ENCODE measurements around the gene ITIH3. TPM values are rescaled to one million over a fixed set of nuclear protein-coding genes. Genes with fewer than 3 reads are reported as not detected.

The ITIH3 gene
- total RNA-seq, 1 experiment from 2014 or later = 0.67 TPM

- Histone ChIP-seq H3K27me3 (ENCODE audit: control insufficient read depth, insufficient read depth, low read length) (no peaks in the 10 kb centered on the region), H3K36me3 (ENCODE audit: control insufficient read depth, insufficient read depth, low read length) (no peaks in the 10 kb centered on the region), H3K4me1 (ENCODE audit: control insufficient read depth, insufficient read depth, low read length) (no peaks in the 10 kb centered on the region), H3K9me3 (ENCODE audit: control insufficient read depth, insufficient read depth, low read depth, low read length) (no peaks in the 10 kb centered on the region), H3K27ac (ENCODE audit: low read length) (no peak overlapping the region), H3K4me3 (ENCODE audit: low read depth in 2 of 2, low read length in 2 of 2) (no peak overlapping the region)
- no peak for TF ChIP-seq SIN3A (IDR thresholded peaks at IDR 0.05; ENCODE audit: borderline replicate concordance, insufficient read depth, low read depth, low read length)
- TF ChIP-seq TCF7L2 (IDR thresholded peaks at IDR 0.05; ENCODE audit: low read depth, low read length) = no peak
- no peak for TF ChIP-seq POLR2AphosphoS5 (IDR thresholded peaks at IDR 0.05; ENCODE audit: low read depth, low read length)
- TF ChIP-seq CTCF (IDR thresholded peaks at IDR 0.05) = no peak
- no TSS peak for BruUV-seq (replicated peaks)
- in situ Hi-C loops (cut with HindIII; ENCODE audit: low pct_unique_long_range_greater_than_20kb, low sequenced_read_pairs) (no loop called here), intact Hi-C loops (cut with micrococcal nuclease; ENCODE audit: unreplicated experiment) (loop anchor here (10.0 kb wide), 1 partner anchor 79 kb away; no protein-coding TSS in a partner anchor)
- ChIA-PET POLR2A (no interaction called here), CTCF (no interaction called here)
- DNase-seq (ENCODE audit: low read depth, low spot score) (no peak), ATAC-seq (no peak)
Measured at GRCh38 chr3:52824037-52824436, 29.4 kb downstream of the ITIH3 start.

- in situ Hi-C loops (cut with HindIII; ENCODE audit: low pct_unique_long_range_greater_than_20kb, low sequenced_read_pairs) = no loop called here
- H3K4me1 ChIP-seq (ENCODE audit: control insufficient read depth, insufficient read depth, low read length) = peaks cover 6% of the 10 kb centered on the region
- H3K27me3 ChIP-seq (ENCODE audit: control insufficient read depth, insufficient read depth, low read length) = no peaks in the 10 kb centered on the region
- H3K36me3 ChIP-seq (ENCODE audit: control insufficient read depth, insufficient read depth, low read length) = no peaks in the 10 kb centered on the region
- CTCF ChIA-PET = no interaction called here
- no TSS peak for BruUV-seq (replicated peaks)
- no peak for TF ChIP-seq POLR2AphosphoS5 (IDR thresholded peaks at IDR 0.05; ENCODE audit: low read depth, low read length)
- TF ChIP-seq REST (IDR thresholded peaks at IDR 0.05; ENCODE audit: insufficient read depth in 1 of 2, low read depth in 2 of 2, low read length in 1 of 2) = no peak
- no peak for TF ChIP-seq SIN3A (IDR thresholded peaks at IDR 0.05; ENCODE audit: borderline replicate concordance, insufficient read depth, low read depth, low read length)
- no peak for TF ChIP-seq CTCF (IDR thresholded peaks at IDR 0.05)
- no peak for TF ChIP-seq TCF7L2 (IDR thresholded peaks at IDR 0.05; ENCODE audit: low read depth, low read length)
- H3K4me3 ChIP-seq (ENCODE audit: low read depth in 2 of 2, low read length in 2 of 2) = no peak overlapping the region
- no peak overlapping the region for H3K27ac ChIP-seq (ENCODE audit: low read length)
- DNase-seq (ENCODE audit: low read depth, low spot score) (no peak), ATAC-seq (no peak)
- no peaks in the 10 kb centered on the region for H3K9me3 ChIP-seq (ENCODE audit: control insufficient read depth, insufficient read depth, low read depth, low read length)
- intact Hi-C loops (cut with micrococcal nuclease; ENCODE audit: unreplicated experiment) = loop anchor here (10.0 kb wide), 1 partner anchor 83 kb away; no protein-coding TSS in a partner anchor
- POLR2A ChIA-PET = no interaction called here
Measured at GRCh38 chr3:52827441-52827840, 32.8 kb downstream of the ITIH3 start.
